ENCODE measurements around the gene WDR19.

The WDR19 gene

DNA sequence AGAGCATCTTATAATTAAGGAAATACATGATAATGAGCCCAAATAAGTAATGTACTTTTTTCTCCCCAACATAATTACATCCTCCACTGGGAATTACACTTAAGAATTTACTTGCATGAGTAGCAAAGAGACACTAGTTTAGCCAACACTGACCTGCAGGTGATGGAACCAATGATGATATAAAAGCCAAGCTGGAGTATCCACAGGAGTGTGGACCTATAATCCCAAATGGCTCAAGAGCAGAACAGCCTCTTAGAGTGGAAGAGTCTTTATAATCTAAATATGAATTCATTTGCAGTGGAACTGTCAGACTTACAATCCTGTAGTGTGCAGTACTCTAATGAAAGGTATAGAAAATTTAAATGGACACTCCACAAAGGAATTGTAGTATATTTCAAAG is 22.2 kb downstream of the WDR19 start:
- H3K4me1 Mint-ChIP-seq = no peaks in the 10 kb centered on the region
- peaks cover 60% of the 10 kb centered on the region for H3K36me3 Mint-ChIP-seq
- peaks cover 4% of the 10 kb centered on the region for H3K9me3 Mint-ChIP-seq
- H3K4me3 Mint-ChIP-seq = no peak overlapping the region
- H3K27ac Mint-ChIP-seq = no peak overlapping the region
- H3K27me3 Mint-ChIP-seq = no peaks in the 10 kb centered on the region
- ATAC-seq = no peak

DNA sequence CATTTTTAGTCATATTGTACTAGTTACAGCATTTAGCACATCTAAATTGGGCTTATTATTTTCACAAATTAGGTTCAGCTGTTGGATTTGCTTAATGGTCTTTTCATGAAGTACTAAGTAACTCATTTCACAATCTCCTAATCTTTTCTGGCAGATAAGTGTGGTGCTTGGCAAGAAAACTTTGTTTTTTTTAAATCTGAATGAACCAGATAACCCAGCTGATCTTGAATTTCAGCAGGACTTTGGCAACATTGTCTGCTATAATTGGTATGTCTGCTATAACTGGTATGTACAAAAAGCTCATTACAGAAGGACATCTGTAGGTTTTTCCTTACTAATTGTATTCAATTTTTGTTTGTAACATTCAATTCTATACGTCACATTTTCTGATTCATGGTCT is 22.7 kb downstream of the WDR19 start:
- no peak for ATAC-seq
- H3K27ac Mint-ChIP-seq = no peak overlapping the region
- H3K27me3 Mint-ChIP-seq = no peaks in the 10 kb centered on the region
- peaks cover 60% of the 10 kb centered on the region for H3K36me3 Mint-ChIP-seq
- H3K4me1 Mint-ChIP-seq = no peaks in the 10 kb centered on the region
- no peak overlapping the region for H3K4me3 Mint-ChIP-seq
- H3K9me3 Mint-ChIP-seq = peaks cover 4% of the 10 kb centered on the region

GRCh38 chr4:39205476-39205875 is 23.1 kb downstream of the WDR19 start:
- Mint-ChIP-seq H3K27me3 (no peaks in the 10 kb centered on the region), H3K4me1 (no peaks in the 10 kb centered on the region), H3K4me3 (no peak overlapping the region), H3K27ac (no peak overlapping the region), H3K36me3 (peaks cover 63% of the 10 kb centered on the region), H3K9me3 (peaks cover 4% of the 10 kb centered on the region)
- ATAC-seq = no peak

DNA sequence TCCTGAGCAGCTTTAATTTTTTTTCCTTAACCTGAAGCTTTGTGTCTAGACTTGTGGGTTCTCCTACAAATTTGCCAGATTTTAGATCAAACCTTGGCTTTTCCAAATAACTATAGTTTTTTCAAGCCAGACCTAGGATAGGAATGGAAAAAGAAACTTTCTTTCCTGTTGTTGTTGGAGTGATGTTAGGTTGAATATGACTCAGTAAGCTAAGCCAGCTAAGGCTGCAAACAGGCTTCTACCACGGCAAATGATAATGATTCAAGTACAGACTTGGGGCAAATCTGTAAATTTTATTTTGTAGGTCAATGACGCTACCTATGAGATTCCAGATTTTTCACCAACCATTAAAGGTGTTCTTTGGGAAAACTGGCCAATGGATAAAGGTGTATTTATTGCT is 45.6 kb downstream of the WDR19 start:
- peaks cover 36% of the 10 kb centered on the region for H3K36me3 Mint-ChIP-seq
- no peaks in the 10 kb centered on the region for H3K9me3 Mint-ChIP-seq
- no peaks in the 10 kb centered on the region for H3K27me3 Mint-ChIP-seq
- H3K4me3 Mint-ChIP-seq = no peak overlapping the region
- no peaks in the 10 kb centered on the region for H3K4me1 Mint-ChIP-seq
- no peak for ATAC-seq
- H3K27ac Mint-ChIP-seq = no peak overlapping the region

GRCh38 chr4:39228377-39228776 is 46.0 kb downstream of the WDR19 start:
- no peak overlapping the region for H3K27ac Mint-ChIP-seq
- H3K36me3 Mint-ChIP-seq = peaks cover 40% of the 10 kb centered on the region
- no peaks in the 10 kb centered on the region for H3K4me1 Mint-ChIP-seq
- H3K27me3 Mint-ChIP-seq = no peaks in the 10 kb centered on the region
- H3K9me3 Mint-ChIP-seq = no peaks in the 10 kb centered on the region
- H3K4me3 Mint-ChIP-seq = no peak overlapping the region
- no peak for ATAC-seq

DNA sequence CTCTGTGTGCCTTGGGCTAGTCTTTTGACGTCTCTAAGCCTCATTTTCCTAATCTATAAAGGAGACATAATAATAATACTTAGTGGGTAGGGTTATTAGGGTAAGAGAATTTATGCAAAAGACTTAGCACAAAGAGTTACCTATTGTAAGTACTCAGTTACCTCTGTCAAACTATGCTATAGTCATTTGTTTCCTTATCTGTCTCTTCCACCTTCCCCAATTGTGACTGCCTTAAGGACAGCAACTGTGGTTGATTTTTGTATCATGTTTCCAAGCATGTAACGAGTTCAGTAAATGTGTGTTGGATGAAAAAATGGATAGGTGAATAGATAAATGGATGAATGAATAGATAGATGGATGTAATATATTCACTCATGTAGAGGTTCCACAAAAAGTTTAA is 48.1 kb downstream of the WDR19 start:
- Mint-ChIP-seq H3K27ac (no peak overlapping the region), H3K4me1 (no peaks in the 10 kb centered on the region), H3K36me3 (peaks cover 42% of the 10 kb centered on the region), H3K4me3 (no peak overlapping the region), H3K27me3 (no peaks in the 10 kb centered on the region), H3K9me3 (no peaks in the 10 kb centered on the region)
- ATAC-seq = no peak

DNA sequence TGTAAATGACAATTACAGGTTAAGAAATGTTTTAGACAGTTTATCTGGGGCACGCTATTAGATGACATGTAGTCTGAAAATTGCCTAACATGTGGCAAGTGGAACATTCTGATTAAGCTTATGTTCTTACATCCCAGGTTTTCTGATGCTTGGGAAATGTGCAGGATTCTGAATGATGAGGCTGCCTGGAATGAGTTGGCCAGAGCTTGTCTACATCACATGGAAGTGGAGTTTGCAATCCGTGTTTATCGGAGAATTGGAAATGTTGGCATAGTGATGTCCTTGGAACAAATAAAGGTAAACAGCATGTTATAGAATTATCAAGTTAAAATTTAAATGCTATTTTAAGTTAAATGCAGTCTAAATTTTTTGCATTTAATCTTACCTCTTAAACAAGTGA is 49.3 kb downstream of the WDR19 start:
- Mint-ChIP-seq H3K4me1 (no peaks in the 10 kb centered on the region), H3K27me3 (no peaks in the 10 kb centered on the region), H3K27ac (no peak overlapping the region), H3K36me3 (peaks cover 44% of the 10 kb centered on the region), H3K4me3 (no peak overlapping the region), H3K9me3 (no peaks in the 10 kb centered on the region)
- no peak for ATAC-seq

DNA sequence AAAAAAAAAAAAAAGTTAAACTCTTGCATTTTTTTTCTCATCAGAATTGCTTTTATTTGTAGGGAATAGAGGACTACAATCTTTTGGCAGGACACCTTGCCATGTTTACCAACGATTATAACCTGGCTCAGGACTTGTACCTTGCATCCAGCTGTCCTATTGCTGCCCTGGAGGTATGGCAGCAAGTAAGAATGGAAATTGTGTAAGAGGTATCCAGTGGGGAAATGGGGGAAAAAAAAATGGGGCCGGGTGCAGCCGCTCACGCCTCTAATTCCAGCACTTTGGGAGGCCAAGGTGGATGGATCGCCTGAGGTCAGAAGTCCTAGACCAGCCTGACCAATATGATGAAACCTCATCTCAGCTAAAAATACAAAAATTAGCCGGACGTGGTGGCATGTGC is 49.8 kb downstream of the WDR19 start:
- no peak overlapping the region for H3K27ac Mint-ChIP-seq
- ATAC-seq = no peak
- no peaks in the 10 kb centered on the region for H3K9me3 Mint-ChIP-seq
- H3K27me3 Mint-ChIP-seq = no peaks in the 10 kb centered on the region
- H3K4me3 Mint-ChIP-seq = no peak overlapping the region
- H3K36me3 Mint-ChIP-seq = peaks cover 44% of the 10 kb centered on the region
- H3K4me1 Mint-ChIP-seq = no peaks in the 10 kb centered on the region

GRCh38 chr4:39233114-39233513 is 50.8 kb downstream of the WDR19 start:
- H3K9me3 Mint-ChIP-seq = no peaks in the 10 kb centered on the region
- no peaks in the 10 kb centered on the region for H3K27me3 Mint-ChIP-seq
- no peaks in the 10 kb centered on the region for H3K4me1 Mint-ChIP-seq
- ATAC-seq = no peak
- no peak overlapping the region for H3K4me3 Mint-ChIP-seq
- no peak overlapping the region for H3K27ac Mint-ChIP-seq
- peaks cover 48% of the 10 kb centered on the region for H3K36me3 Mint-ChIP-seq

DNA sequence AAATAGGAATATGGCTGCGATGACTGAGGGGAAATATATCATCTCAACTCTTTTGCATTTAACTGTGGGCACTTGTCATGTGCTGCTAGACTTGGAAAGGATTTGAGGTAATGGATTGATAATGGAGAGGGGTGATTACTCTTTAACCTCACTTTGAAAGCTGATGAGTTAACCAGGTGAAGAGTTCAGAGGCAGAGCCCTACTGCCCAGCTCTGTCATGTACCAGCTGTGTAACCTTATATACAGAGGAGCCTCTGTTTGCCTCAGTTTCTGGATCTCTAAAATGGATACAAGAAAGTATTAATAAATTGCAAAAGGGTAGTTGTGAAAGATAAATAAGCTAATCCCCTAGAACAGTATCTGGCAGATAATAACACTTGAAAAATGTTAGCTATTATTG is 51.5 kb downstream of the WDR19 start:
- Mint-ChIP-seq H3K4me1 (no peaks in the 10 kb centered on the region), H3K27me3 (no peaks in the 10 kb centered on the region), H3K4me3 (no peak overlapping the region), H3K27ac (no peak overlapping the region), H3K9me3 (no peaks in the 10 kb centered on the region), H3K36me3 (peaks cover 45% of the 10 kb centered on the region)
- no peak for ATAC-seq

- H3K27me3 Mint-ChIP-seq = no peaks in the 10 kb centered on the region
- H3K27ac Mint-ChIP-seq = no peak overlapping the region
- H3K4me1 Mint-ChIP-seq = no peaks in the 10 kb centered on the region
- ATAC-seq = no peak
- no peak overlapping the region for H3K4me3 Mint-ChIP-seq
- H3K36me3 Mint-ChIP-seq = peaks cover 38% of the 10 kb centered on the region
- H3K9me3 Mint-ChIP-seq = no peaks in the 10 kb centered on the region
Observed at GRCh38 chr4:39235021-39235420, 52.7 kb downstream of the WDR19 start.

- H3K4me1 Mint-ChIP-seq = no peaks in the 10 kb centered on the region
- H3K9me3 Mint-ChIP-seq = no peaks in the 10 kb centered on the region
- no peaks in the 10 kb centered on the region for H3K27me3 Mint-ChIP-seq
- H3K27ac Mint-ChIP-seq = no peak overlapping the region
- H3K4me3 Mint-ChIP-seq = no peak overlapping the region
- no peak for ATAC-seq
- H3K36me3 Mint-ChIP-seq = peaks cover 31% of the 10 kb centered on the region
Observed at GRCh38 chr4:39235696-39236095, 53.4 kb downstream of the WDR19 start.

GRCh38 chr4:39237179-39237578 is 54.9 kb downstream of the WDR19 start:
- no peak overlapping the region for H3K4me3 Mint-ChIP-seq
- no peaks in the 10 kb centered on the region for H3K4me1 Mint-ChIP-seq
- H3K36me3 Mint-ChIP-seq = peaks cover 27% of the 10 kb centered on the region
- H3K9me3 Mint-ChIP-seq = no peaks in the 10 kb centered on the region
- H3K27ac Mint-ChIP-seq = no peak overlapping the region
- no peak for ATAC-seq
- no peaks in the 10 kb centered on the region for H3K27me3 Mint-ChIP-seq

DNA sequence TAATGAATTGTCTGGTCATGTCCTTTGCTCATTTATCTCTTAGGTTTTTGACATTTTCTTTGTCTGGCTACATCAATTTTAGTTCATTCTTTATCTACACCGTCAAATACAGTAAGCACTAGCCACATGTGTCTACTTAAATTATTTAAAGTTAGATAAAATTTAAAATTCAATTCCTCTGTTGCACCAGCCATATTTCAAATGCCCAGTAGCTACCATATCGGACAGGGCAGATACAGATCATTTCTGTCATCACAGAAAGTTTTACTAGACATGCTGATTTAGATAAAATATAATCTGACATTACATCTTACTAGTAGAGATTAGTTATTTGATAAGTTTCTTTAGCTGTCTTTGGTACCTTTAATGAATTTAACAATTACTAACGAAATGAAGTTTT is 61.1 kb downstream of the WDR19 start:
- Mint-ChIP-seq H3K36me3 (peaks cover 21% of the 10 kb centered on the region), H3K4me1 (no peaks in the 10 kb centered on the region), H3K27ac (no peak overlapping the region), H3K4me3 (no peak overlapping the region), H3K27me3 (no peaks in the 10 kb centered on the region), H3K9me3 (no peaks in the 10 kb centered on the region)
- ATAC-seq = no peak

DNA sequence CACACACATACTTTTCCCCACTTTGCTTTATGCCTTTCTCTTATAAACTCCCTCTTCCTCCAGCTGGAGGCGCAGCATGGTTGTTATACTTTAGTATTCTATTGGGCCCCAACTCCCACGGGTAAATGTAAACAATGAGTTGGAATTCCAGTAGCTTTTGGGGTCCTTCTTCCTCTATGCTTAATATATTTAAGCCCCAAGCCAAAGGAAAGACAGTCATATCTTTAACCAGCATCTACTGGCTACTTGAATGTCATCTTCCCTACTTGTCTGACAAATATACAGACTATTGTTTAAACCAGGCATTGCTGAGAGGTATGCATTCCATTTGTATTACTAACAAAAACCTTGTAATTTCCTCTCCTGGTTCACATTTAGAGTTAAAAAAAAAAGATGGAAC is 72.9 kb downstream of the WDR19 start:
- no peaks in the 10 kb centered on the region for H3K4me1 Mint-ChIP-seq
- H3K4me3 Mint-ChIP-seq = no peak overlapping the region
- H3K9me3 Mint-ChIP-seq = no peaks in the 10 kb centered on the region
- no peak overlapping the region for H3K27ac Mint-ChIP-seq
- H3K27me3 Mint-ChIP-seq = no peaks in the 10 kb centered on the region
- ATAC-seq = no peak
- peaks cover 38% of the 10 kb centered on the region for H3K36me3 Mint-ChIP-seq

- Mint-ChIP-seq H3K27ac (no peak overlapping the region), H3K4me1 (no peaks in the 10 kb centered on the region), H3K36me3 (peaks cover 38% of the 10 kb centered on the region), H3K27me3 (no peaks in the 10 kb centered on the region), H3K9me3 (no peaks in the 10 kb centered on the region), H3K4me3 (no peak overlapping the region)
- no peak for ATAC-seq
Observed at GRCh38 chr4:39255871-39256270, 73.5 kb downstream of the WDR19 start.

- no peaks in the 10 kb centered on the region for H3K27me3 Mint-ChIP-seq
- H3K4me3 Mint-ChIP-seq = no peak overlapping the region
- no peak for ATAC-seq
- H3K9me3 Mint-ChIP-seq = no peaks in the 10 kb centered on the region
- no peak overlapping the region for H3K27ac Mint-ChIP-seq
- H3K4me1 Mint-ChIP-seq = no peaks in the 10 kb centered on the region
- peaks cover 38% of the 10 kb centered on the region for H3K36me3 Mint-ChIP-seq
Observed at GRCh38 chr4:39256436-39256835, 74.1 kb downstream of the WDR19 start.

All from stimulated activated memory B cell treated with anti-CD40 and anti-IgM and Interleukin-4, amounts not matched to agents 10 μg/mL and 1 μg/mL and 100 μg/mL, for 72 hours (primary cell).